Thyroid gland (tissue), 4 donors: Measurements from ENCODE around the gene FAM181B.

Experiments
- CTCF ChIP-seq, 6 experiments: fragments of 200-600 bp in 3 of 6; fragments of 450-650 bp in 3 of 6; sonication (generic) in 3 of 6; IDR thresholded peaks; one replicate each; pipeline ENCODE4 v1.5.1; 2016 to 2019; ENCODE audit warnings: antibody characterized with exemption in 6 of 6, mild to moderate bottlenecking in 2 of 6, inconsistent platforms in 1 of 6, moderate library complexity in 1 of 6
- POLR2A ChIP-seq, 2 donors: fragments of 450-650 bp; IDR thresholded peaks; one replicate each; pipeline ENCODE4 v1.6.1; 2017; ENCODE audit warnings: antibody characterized with exemption in 2 of 2, mild to moderate bottlenecking in 2 of 2, moderate library complexity in 1 of 2

DNA sequence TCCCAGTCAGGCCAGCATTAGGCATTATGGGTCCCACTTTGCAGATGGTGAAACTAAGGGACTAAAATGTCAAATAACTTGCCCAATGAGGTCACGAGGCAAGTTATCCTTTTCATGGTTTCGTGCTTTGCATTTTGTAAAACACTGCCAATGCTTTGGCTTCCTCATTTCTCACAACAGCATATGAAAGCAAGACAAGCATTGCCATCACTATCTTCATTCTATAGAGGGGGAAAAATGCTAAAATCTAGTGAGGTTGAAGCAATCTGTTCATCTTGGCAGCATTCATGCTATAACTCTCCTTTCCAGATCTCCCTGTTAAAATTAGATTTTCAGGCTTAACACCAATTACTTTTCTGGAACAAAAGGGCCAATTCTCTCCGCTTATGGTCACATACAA is 14.8 kb downstream of the FAM181B start:
- TF ChIP-seq CTCF (IDR thresholded peaks at IDR 0.05): no peak
- no peak for TF ChIP-seq POLR2A (IDR thresholded peaks at IDR 0.05)
